Activated CD8-positive, alpha-beta memory T cell treated with anti-CD3 and anti-CD28 coated beads, Interleukin-2, amount 50 U/mL, for 1 hour (primary cell): ENCODE data around the gene LAMB2.

Experiments
- DNase-seq: peaks from one replicate; pipeline ENCODE4 v3.0.0-alpha.2; 2020; ENCODE audit errors: extremely low read depth

LAMB2 gene

GRCh38 chr3:49161808-49162530 lies 29.1 kb upstream of the LAMB2 start:
- no peak for DNase-seq

GRCh38 chr3:49161197-49161596 lies 28.3 kb upstream of the LAMB2 start:
- no peak for DNase-seq

DNA sequence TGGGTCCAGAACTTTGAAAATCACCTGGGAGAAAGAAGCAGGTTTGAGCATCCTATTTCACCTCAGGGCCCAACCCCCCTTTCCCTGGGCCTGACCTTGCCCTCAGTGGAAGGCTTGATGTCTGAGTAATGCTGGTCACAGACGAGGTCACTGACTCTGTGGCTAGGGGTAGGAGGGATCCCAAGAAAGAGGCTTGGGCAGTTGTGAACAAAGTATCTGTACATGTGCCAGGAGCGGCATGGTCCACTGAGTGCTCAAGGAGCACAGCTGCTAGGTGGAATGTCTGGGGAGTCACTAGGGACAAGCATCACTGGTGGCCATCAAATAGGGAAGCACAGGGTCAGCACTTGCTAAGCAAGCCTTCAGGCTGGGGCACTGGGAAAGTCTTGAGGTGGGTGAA lies 25.9 kb upstream of the LAMB2 start:
- no peak for DNase-seq

DNA sequence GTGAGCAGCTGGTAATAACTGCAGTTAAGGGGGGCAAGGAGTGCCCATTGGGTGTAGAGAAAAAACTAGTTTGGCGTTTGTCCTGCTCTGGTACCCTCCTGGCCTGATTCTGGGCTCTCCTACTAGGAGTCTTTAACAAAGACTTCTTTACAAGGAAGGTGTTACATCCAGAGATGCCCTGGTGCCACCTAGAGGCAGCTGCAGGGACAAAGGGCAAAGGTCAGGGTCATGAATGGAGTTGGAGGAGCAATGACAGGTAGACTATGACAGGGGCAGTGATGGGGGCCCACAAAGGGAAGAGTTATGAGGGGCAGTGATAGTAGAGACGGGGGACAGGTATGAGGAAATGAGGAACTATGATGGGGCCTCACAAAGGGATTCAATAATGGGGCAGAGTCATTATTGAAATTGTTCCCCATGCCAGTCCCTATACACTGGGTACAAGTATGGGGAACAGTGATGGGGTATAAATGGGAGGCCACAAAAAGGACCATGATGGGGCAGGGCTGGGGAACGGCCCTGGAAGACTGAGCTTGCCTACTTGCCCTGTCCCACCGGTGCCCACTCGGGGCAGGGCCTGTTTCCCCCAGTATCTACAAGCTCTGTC lies 25.4 kb upstream of the LAMB2 start:
- peak; percentile 24 for DNase-seq

- no peak for DNase-seq
Measured at GRCh38 chr3:49157289-49157688, 24.4 kb upstream of the LAMB2 start.

- no peak for DNase-seq
Measured at GRCh38 chr3:49153349-49153912, 20.6 kb upstream of the LAMB2 start.

DNA sequence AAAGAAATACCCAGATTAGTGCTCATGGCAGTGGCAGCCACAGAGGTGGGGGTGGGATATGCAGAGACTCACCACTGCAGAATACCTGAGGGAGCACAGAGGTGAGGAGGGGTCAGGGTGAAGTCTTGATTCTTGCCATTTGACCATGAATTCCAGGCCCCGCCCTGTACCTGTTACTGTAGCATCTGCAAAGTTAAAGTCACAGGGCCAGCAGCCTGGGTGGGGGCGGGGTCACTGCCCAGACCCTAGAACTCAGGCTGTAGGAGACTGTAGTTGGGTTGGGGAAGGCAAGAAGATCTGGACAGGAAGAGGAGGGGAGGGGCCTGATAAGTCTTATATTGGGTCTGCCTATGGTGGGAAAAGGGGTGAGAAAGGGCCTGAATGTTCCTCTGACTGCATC lies 18.8 kb upstream of the LAMB2 start:
- no peak for DNase-seq

DNA sequence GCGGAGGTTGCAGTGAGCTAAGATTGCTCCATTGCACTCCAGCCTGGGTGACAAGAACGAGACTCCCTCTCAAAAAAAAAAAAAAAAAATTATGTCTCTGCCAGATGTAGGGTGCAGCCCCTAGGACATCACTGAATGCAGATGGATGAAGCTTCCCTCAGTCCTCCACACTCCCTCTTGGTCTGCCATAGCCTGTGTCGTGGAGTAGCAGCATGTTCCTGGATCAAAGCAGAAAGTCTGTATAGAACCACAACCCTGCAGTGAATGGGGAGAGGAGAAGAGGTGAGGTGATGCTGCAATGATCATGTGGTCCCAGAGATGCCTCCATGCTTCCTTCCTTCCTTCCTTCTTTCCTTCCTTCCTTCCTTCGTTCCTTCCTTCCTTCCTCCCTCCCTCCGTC lies 15.3 kb upstream of the LAMB2 start:
- DNase-seq = no peak

DNA sequence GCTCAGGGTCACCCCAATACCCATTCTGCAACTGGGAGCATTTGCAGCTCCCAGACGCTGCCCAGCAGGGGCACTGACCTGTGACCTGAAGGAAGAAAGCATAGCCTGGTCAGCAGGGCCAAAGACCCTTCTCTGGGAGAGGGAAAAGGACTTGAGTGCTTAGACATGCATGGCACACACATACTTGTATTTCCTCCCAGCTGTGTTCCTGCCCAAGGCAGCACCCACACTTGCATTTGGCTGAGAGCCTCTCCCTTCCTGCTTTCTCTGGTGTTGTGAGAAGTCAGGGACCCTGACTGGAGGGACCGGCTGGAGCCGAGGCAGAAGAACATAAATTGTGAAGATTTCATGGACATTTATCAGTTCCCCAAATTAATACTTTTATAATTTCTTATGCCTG lies 7.2 kb upstream of the LAMB2 start:
- no peak for DNase-seq

DNA sequence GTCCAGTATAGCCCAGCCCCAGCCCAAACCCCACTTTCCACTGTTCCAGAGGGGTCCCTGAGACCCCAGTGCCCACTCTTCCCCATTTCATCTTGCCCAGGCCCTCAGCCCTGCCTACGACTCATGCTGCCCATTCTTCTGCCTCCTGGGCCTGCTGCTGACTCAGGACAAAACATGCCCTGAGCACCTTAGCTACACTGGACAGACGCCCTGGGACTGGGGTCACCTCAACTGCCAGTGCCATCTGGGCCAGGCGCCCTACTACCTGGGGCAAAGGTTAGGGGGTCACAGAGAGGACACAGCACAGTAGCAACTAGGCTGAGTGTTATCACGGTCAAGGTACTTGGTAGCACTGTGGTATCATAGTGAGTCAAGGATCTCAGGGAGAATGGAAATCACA lies 2.6 kb upstream of the LAMB2 start:
- DNase-seq = no peak

DNA sequence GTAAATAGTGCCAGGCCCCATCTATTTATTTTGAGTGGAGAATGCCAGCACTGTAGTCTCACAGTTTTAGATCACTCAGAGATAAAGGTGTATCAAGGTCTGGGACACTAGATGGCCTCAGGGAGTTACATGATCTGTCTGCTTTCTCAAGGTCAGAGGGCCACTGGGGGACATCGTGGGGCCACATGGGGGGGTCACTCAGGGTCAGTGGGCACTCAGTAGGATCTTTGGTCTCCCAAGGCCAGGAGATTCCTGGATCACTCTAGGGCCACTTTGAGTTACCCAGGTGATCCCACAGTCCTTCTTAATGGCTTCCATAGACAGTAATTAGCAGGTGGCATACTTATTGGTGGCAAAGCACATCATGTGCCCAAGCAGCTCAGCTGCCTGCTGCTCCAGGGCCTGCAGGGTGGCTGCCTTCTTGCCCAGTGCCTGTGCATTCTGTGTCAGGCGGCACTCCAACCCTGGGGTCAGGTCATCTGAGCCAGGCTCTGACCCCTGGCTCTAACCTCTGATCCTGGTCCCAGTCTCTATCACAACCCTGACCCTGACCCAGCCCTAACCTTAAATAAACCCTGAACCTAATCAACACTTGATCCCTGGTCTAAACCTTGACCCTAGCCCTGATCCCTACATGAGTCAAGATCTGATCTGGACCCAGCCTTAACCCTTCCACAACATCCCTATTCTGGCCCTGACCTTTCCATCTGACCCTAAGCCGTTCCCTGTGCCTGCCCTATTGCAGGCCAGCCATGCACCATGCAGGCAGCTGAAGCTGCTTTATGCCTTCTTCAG lies 1.8 kb upstream of the LAMB2 start:
- no peak for DNase-seq

DNA sequence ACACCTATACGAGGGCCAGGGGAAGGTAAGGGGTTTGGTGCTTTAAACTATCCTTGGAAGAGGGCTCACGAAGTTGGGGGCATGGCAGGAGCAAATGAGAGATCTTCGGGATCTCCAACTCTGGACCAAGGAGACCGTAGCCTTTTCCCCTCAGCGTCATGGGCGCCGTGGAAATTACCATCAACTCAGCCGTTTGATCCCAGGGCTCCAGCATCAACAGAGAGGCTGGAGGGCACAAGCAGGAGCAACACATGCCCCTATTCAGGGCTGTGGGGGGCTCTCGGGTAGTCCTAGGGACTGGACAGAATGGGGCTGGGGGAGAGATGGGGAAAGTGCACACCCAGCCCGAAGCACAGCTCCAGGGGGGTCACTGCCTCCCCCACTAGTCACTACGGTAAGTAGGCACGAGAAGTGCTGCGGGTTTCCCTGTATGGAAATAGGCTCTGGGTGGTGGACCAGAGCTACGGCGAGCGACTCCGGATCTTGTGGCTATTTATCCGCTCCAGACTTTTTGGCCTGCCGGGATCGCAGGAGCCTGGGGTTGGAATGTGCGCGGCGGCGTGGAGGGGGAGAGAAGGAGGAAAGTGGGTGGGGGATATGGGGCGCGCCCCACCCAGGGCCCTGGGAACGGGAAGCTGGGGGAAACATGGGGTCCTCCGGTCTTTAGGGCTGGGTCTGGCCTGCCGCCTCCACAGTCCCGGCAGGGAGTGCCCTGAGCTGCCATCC lies 539 bp upstream of the LAMB2 start:
- no peak for DNase-seq

DNA sequence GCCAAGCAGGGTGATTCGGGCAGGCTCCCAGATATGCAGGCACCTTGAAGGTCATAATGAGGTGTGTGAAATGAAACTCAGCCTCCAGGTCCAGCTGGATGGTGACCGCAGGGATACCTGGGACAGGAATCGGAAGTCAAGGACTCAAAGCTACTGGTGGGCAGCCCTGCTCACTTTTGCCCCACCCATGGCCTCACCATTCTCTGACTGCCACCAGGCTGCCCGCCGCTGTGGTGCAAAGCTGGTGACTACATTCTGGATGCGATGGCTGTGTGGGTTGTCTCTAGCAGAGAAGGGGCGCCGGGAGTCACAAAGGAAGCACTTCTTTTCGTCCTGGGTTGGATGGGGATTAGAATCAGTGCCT lies 795 bp downstream of the LAMB2 start:
- no peak for DNase-seq

DNA sequence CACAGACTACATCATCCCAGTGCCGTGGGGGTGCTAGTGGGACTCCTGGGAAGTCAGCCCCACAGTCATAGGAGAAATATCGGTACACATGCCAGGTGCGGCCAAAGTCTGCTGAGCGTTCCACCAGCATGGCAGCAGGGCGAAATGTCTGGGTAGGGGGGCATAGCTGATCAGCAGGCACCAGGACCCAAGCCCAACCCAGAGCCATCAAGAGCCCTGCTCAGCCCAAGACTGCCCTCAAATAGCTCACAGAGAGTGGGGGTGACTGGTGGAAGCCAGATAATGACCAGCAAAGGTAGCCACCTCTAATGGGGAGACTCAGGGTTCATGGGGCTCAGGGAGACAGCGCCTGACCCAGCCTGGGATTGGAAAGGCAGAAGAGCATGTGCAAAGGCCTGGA lies 1.3 kb downstream of the LAMB2 start:
- no peak for DNase-seq

DNA sequence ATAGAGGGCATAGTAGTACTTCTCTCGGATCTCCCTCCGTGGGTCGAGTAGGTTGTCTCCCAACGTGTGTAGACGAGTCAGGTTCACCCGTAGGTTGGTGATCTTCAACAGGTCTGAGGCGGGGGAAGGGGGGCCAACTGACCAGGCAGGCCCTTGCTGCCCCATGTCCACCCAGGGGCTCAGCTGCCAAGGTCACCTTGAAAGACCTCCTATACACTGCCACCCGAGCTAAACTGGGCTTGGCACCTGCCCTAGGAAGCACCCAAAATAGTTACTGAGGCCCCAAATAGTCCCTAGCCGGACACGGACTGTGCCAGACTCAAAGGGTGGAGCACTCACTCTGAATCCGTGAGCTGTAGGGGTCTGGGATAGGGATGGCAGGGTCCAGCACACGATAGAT lies 1.8 kb downstream of the LAMB2 start:
- no peak for DNase-seq

GRCh38 chr3:49124991-49125670 lies 7.7 kb downstream of the LAMB2 start:
- DNase-seq = no peak

- DNase-seq = no peak
Measured at GRCh38 chr3:49124203-49124602, 8.6 kb downstream of the LAMB2 start.

DNA sequence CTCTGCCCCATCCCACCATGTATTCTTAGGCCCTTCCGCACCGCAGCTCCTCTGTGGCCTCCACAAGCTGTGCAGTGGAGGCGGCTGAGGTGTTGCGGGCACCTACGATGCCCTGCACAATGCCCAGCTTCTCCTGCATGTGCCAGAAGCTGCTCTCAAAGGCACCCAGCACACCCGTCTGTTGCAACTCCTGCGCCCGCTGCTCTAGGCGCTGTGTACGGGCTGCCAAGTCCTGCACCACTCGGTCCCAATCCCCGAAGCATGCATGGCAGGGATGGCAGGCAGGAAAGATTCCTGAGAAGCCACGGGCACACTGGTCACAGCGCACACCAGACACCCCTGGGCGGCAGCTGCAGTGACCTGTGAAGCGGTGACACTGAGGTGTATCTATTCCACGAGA lies 9.2 kb downstream of the LAMB2 start:
- DNase-seq = no peak

DNA sequence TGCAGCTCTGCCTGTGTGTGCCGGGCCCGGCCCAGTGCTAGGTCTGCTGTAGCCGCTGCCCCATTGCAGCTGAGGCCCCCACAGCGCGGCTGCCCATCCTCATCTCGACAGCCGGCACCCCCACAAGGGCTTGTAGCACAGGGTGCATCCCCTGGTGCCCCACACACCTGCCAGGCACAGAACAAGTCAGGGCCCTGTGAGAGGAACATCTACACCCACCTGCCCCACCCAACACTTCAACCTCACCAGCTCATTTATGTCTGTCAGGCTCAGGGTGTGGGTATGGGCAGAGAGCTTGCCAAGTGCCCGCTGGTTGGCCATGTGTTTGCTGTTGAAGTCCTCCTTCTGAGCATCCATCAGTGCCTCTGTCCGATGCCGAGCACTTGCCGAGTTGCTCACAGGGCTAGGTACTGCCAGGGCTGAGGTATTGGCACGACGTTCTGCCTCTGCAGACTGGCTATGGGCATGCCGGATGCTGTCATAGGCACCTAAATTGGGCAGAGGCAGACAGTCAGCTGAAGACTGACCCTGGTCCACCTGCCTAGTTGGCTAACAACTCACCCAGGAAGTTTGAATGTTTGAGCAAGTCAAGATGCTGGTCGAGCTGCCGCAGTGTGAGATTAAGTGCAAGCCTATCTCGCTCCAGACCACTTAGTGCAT lies 9.8 kb downstream of the LAMB2 start:
- DNase-seq = no peak

GRCh38 chr3:49122451-49122850 lies 10.4 kb downstream of the LAMB2 start:
- DNase-seq = no peak

- no peak for DNase-seq
Measured at GRCh38 chr3:49122022-49122421, 10.8 kb downstream of the LAMB2 start.
